Measurements from ENCODE around the gene NEURL2.
A peak's percentile ranks its signal among the peaks of the same experiment; 100 is the strongest.

Gene NEURL2

DNA sequence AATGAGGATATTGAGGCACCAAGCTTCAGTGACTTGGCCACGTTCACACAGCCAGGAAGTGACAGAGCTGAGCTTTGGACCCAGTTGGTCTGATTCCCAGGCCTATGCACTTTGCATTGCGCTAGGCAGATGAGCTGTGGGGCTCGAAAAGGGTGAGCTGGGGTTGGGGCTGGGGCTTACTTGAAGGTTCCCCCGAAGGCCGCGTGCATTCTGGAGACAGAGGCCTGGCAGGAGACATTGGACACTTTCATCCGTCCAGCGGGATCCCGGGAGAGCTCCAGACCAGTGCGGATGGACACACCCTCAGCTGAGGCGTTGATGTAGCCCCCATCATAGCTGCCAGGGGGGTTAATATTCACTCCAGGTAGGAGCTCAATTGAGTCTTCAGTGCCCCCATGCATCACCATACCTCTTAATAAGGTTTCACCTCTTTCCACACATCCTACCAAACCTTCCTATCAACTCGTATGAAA, 18.4 kb upstream of the NEURL2 start:
- DNase-seq, result no peak
- no peaks in the 10 kb centered on the region for H3K36me3 ChIP-seq (replicated peaks)
- no peak for TF ChIP-seq CTCF (IDR thresholded peaks at IDR 0.05; ENCODE audit: low read depth, low read length, missing control alignments)
- H3K27ac ChIP-seq, result no peak overlapping the region
- no peaks in the 10 kb centered on the region for H3K27me3 ChIP-seq (replicated peaks)
- in situ Hi-C loops (cut with HindIII; ENCODE audit: low pct_ligation_motif_present, low sequenced_read_pairs), result no loop called here
- no peak overlapping the region for H3K4me3 ChIP-seq (ENCODE audit: low read depth, low read length)

DNA sequence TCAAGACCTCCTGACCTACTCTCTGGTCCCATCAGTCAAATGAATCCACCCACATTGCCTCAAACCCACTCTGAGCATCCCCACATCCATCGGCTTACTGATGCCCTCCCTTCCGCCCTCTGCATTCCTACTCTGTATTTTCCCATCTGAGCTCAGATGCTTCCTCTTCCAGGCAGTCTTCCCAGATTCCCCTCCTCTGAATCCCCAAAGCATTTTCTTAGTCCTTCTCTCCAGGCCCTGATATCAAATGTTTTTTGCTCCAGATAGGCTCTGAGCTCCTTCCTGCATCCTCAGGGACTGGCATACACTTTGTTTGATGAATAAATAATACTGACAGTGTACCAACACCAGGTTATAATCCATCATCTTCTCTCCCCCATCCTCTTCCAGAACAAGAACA, 17.1 kb upstream of the NEURL2 start:
- Histone ChIP-seq H3K4me3 (ENCODE audit: low read depth, low read length) (no peak overlapping the region), H3K27ac (no peak overlapping the region), H3K36me3 (replicated peaks) (no peaks in the 10 kb centered on the region), H3K27me3 (replicated peaks) (no peaks in the 10 kb centered on the region)
- no peak for TF ChIP-seq CTCF (IDR thresholded peaks at IDR 0.05; ENCODE audit: low read depth, low read length, missing control alignments)
- DNase-seq, result no peak
- in situ Hi-C loops (cut with HindIII; ENCODE audit: low pct_ligation_motif_present, low sequenced_read_pairs), result no loop called here

GRCh38 chr20:45907219-45907948, 16.4 kb upstream of the NEURL2 start:
- no peak for TF ChIP-seq CTCF (IDR thresholded peaks at IDR 0.05; ENCODE audit: low read depth, low read length, missing control alignments)
- Histone ChIP-seq H3K27me3 (replicated peaks) (no peaks in the 10 kb centered on the region), H3K27ac (no peak overlapping the region), H3K4me3 (ENCODE audit: low read depth, low read length) (no peak overlapping the region), H3K36me3 (replicated peaks) (no peaks in the 10 kb centered on the region)
- in situ Hi-C loops (cut with HindIII; ENCODE audit: low pct_ligation_motif_present, low sequenced_read_pairs), result no loop called here
- no peak for DNase-seq

DNA sequence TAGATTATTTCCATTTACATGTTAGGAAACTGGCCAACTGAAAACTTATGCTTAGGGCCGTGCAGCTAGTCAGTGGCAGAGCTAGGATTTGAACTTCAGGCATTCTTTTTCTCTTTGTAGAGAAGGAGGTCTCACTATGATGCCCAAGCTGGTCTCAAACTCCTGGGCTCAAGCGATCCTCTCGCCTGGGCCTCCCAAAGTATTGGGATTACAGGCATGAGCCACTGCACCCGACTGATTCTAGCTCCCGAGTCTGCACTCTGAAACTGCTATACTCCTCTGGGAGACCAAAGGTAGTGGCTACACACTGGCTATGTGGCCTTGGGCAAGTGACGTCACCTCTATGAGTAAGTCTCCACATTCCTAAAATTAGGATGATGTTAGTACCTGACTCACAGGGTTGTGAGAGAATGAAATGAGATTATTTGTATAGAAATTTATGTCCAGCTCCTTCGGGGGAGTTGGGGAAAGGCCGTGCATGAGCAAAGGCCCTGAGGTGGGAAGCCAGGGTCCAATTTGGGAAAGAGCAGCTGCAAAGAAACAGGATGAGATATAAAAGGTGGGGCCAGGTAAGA, 14.6 kb upstream of the NEURL2 start:
- Histone ChIP-seq H3K36me3 (replicated peaks) (peaks cover 6% of the 10 kb centered on the region), H3K4me3 (ENCODE audit: low read depth, low read length) (no peak overlapping the region)

GRCh38 chr20:45904583-45905504, 13.8 kb upstream of the NEURL2 start:
- Histone ChIP-seq H3K4me3 (ENCODE audit: low read depth, low read length) (no peak overlapping the region), H3K27ac (no peak overlapping the region)
- in situ Hi-C loops (cut with HindIII; ENCODE audit: low pct_ligation_motif_present, low sequenced_read_pairs), result no loop called here

More for the DNA sequence above, 14.6 kb upstream of the NEURL2 start:
- TF ChIP-seq CTCF (IDR thresholded peaks at IDR 0.05; ENCODE audit: low read depth, low read length, missing control alignments), result no peak
- peak; percentile 72 for DNase-seq
- Histone ChIP-seq H3K27ac (no peak overlapping the region), H3K27me3 (replicated peaks) (no peaks in the 10 kb centered on the region)
- in situ Hi-C loops (cut with HindIII; ENCODE audit: low pct_ligation_motif_present, low sequenced_read_pairs), result no loop called here

More at GRCh38 chr20:45904583-45905504, 13.8 kb upstream of the NEURL2 start:
- peaks cover 8% of the 10 kb centered on the region for H3K36me3 ChIP-seq (replicated peaks)
- DNase-seq, result no peak
- no peak for TF ChIP-seq CTCF (IDR thresholded peaks at IDR 0.05; ENCODE audit: low read depth, low read length, missing control alignments)
- H3K27me3 ChIP-seq (replicated peaks), result no peaks in the 10 kb centered on the region

All from brain microvascular endothelial cell (primary cell).